ENCODE data around the gene RNPEPL1.

Gene RNPEPL1

GRCh38 chr2:240576436-240577205 lies 8.3 kb downstream of the RNPEPL1 start:
- no peak for DNase-seq (ENCODE audit: low spot score)

DNA sequence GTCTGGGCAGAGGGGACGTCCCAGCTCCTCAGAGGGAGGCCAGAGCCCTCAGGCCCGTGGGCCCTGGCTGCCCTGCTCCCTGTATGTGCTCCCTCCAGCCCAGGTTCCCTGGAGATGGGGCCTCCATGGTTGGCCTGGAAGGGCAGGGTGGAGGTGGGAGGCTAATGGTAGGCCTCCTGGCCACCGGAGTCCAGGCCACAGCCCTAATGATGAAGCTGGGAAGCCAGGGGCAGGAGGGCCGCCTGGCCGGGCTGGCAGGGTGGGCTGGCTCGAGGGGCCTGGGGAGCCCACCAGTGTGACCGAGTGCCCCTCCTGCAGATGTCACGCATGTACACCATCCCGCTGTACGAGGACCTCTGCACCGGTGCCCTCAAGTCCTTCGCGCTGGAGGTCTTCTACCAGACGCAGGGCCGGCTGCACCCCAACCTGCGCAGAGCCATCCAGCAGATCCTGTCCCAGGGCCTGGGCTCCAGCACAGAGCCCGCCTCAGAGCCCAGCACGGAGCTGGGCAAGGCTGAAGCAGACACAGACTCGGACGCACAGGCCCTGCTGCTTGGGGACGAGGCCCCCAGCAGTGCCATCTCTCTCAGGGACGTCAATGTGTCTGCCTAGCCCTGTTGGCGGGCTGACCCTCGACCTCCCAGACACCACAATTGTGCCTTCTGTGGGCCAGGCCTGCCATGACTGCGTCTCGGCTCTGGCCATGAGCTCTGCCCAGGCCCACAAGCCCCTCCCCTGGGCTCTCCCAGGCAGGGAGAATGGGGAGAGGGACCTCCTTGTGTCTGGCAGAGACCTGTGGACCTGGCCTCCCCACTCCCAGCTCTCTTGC lies 9.2 kb downstream of the RNPEPL1 start:
- DNase-seq (ENCODE audit: low spot score): no peak

GRCh38 chr2:240578110-240578450 lies 9.8 kb downstream of the RNPEPL1 start:
- no peak for DNase-seq (ENCODE audit: low spot score)

GRCh38 chr2:240578488-240578887 lies 10.2 kb downstream of the RNPEPL1 start:
- DNase-seq (ENCODE audit: low spot score): no peak

- DNase-seq (ENCODE audit: low spot score): no peak
These were observed 10.9 kb downstream of the RNPEPL1 start for GRCh38 chr2:240579071-240579762.

GRCh38 chr2:240579771-240580614 lies 11.7 kb downstream of the RNPEPL1 start:
- no peak for DNase-seq (ENCODE audit: low spot score)

- DNase-seq (ENCODE audit: low spot score): no peak
These were observed 13.5 kb downstream of the RNPEPL1 start for GRCh38 chr2:240581811-240582210.

- no peak for DNase-seq (ENCODE audit: low spot score)
These were observed 14.5 kb downstream of the RNPEPL1 start for GRCh38 chr2:240582781-240583180.

- DNase-seq (ENCODE audit: low spot score): no peak
These were observed 15.5 kb downstream of the RNPEPL1 start for GRCh38 chr2:240583774-240584173.

DNA sequence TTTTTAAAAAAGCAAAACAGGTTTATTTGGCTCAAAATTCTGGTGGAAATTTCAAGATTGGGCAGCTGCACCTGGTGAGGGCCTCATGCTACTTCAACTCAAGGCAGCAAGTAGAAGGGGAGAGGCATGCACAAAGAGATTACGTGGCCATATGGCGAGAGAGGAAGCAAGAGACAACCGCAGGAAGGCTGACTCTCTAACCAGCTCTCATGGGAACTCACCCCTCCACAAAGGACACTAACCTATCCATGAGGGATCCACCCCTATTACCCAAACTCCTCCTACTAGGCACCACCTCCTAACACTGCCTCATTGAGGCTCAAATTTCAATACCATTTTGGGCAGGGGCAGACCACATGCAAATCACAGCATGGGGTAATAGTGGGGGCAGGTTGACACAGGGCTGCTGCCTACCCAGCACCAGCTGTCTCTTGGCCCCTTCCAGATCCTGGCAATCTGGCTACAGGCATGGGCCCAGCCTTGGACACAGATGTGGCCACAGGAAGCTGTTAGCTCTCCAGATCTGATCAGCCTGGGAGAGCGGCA lies 16.3 kb downstream of the RNPEPL1 start:
- peak; percentile 58 for DNase-seq (ENCODE audit: low spot score)

- DNase-seq (ENCODE audit: low spot score): peak; percentile 63
These were observed 16.8 kb downstream of the RNPEPL1 start for GRCh38 chr2:240585101-240585500.

- DNase-seq (ENCODE audit: low spot score): no peak
These were observed 17.5 kb downstream of the RNPEPL1 start for GRCh38 chr2:240585681-240586197.

GRCh38 chr2:240586198-240586918 lies 18.1 kb downstream of the RNPEPL1 start, which contains the start of gene CAPN10:
TSS of gene CAPN10 (plus strand) at chr2:240586734. CDS start at chr2:240586912, 178 bp downstream.
- peak; percentile 94 for DNase-seq (ENCODE audit: low spot score)

GRCh38 chr2:240586919-240587800 lies 18.9 kb downstream of the RNPEPL1 start:
- peak; percentile 41 for DNase-seq (ENCODE audit: low spot score)

- DNase-seq (ENCODE audit: low spot score): no peak
These were observed 19.8 kb downstream of the RNPEPL1 start for GRCh38 chr2:240588006-240588655.

- no peak for DNase-seq (ENCODE audit: low spot score)
These were observed 20.4 kb downstream of the RNPEPL1 start for GRCh38 chr2:240588669-240589068.

- DNase-seq (ENCODE audit: low spot score): no peak
These were observed 21.1 kb downstream of the RNPEPL1 start for GRCh38 chr2:240589375-240589774.

- DNase-seq (ENCODE audit: low spot score): no peak
These were observed 21.7 kb downstream of the RNPEPL1 start for GRCh38 chr2:240589850-240590525.
